Aorta (tissue), 5 donors: ENCODE data around the gene TIMELESS. TPM values are rescaled to one million over a fixed set of nuclear protein-coding genes. Genes with fewer than 3 reads are reported as not detected.
"Not testable (repeated sequence)": the region's sequence is repeated elsewhere in the genome, so short reads cannot be mapped to it uniquely, and the experiment has no call there.

Experiments
- ATAC-seq: fragments of 200-7000 bp; cut with Tn5 transposase; one replicate; pipeline ENCODE4 v1.9.1; 2022; ENCODE audit warnings: moderate library complexity; ENCODE audit not compliant: low FRiP score
- DNase-seq, 2 donors: peaks; one replicate each; pipeline ENCODE4 v3.0.0-alpha.2; 2020
- H3K27ac ChIP-seq, 2 donors: one replicate each; pipeline ENCODE4 v1.5.1; 2013; ENCODE audit warnings: low read length in 2 of 2, mild to moderate bottlenecking in 2 of 2, moderate library complexity in 2 of 2, control low read depth in 1 of 2, inconsistent platforms in 1 of 2, low read depth in 1 of 2
- H3K27me3 ChIP-seq, 2 donors: one replicate each; pipeline ENCODE4 v1.6.1; 2013; ENCODE audit warnings: control low read depth in 1 of 2, low read length in 1 of 2, mild to moderate bottlenecking in 1 of 2, moderate library complexity in 1 of 2; ENCODE audit not compliant: insufficient read depth in 2 of 2, control insufficient read depth in 1 of 2
- H3K36me3 ChIP-seq, 2 donors: one replicate each; pipeline ENCODE4 v1.6.1; 2013; ENCODE audit warnings: control low read depth in 1 of 2, low read length in 1 of 2, mild to moderate bottlenecking in 1 of 2; ENCODE audit not compliant: insufficient read depth in 2 of 2, control insufficient read depth in 1 of 2
- H3K4me1 ChIP-seq, 2 donors: one replicate each; pipeline ENCODE4 v1.6.1; 2013; ENCODE audit warnings: low read length in 2 of 2, control low read depth in 1 of 2, mild to moderate bottlenecking in 1 of 2, moderate library complexity in 1 of 2; ENCODE audit not compliant: insufficient read depth in 2 of 2, control insufficient read depth in 1 of 2
- H3K4me3 ChIP-seq, 2 donors: one replicate each; pipeline ENCODE4 v1.5.1; 2013; ENCODE audit warnings: low read length in 2 of 2, control low read depth in 1 of 2, mild to moderate bottlenecking in 1 of 2
- H3K9me3 ChIP-seq: one replicate; pipeline ENCODE4 v1.6.1; 2013; ENCODE audit warnings: mild to moderate bottlenecking, low read length; ENCODE audit not compliant: control insufficient read depth
- WGBS, 2 donors: extraction: QIAGEN DNeasy Blood & Tissue Kit; methylation state at CpG; one replicate each; pipeline ENCODE4 v1.1.7; 2013; 5-methylcytosine and 5-hydroxymethylcytosine counted together
- intact Hi-C, 2 donors: fragments of 100-400 bp; cut with DNase I; formaldehyde crosslinking; loops; one replicate each; pipeline versions ENCODE4 v1.14.2 to v1.15.0; 2022
- long read RNA-seq, 2 donors: library from polyadenylated mRNA; unstranded; transcript quantifications; one replicate each; pipeline ENCODE4 v2.0.0, GENCODE V29; 2020 to 2021
- polyA plus RNA-seq, 2 donors: library from polyadenylated mRNA; stranded (reverse); fragments of 200-250 nt; gene quantifications; one replicate each; pipeline ENCODE4 v1.2.3, GENCODE V29; 2013
- total RNA-seq, 2 donors: library from RNA; stranded (reverse); fragmentation: NEBNext Ultra II Directional; extraction: Animal tissue kit (Norgen Biotek cat#: 25700); gene quantifications; one replicate each; pipeline ENCODE4 v1.2.1, GENCODE V29; 2021
- donor health status: healthy with polysubstance abuse.
- donor health status: Bipolar disorder and iron deficiency.
- donor health status: DM: no; HTN: no; CAD: no.
- donor health status: DM: no; HTN: no; CAD: no.
- donor health status: DM: yes; HTN: yes; CAD: no.

Gene TIMELESS, protein sequence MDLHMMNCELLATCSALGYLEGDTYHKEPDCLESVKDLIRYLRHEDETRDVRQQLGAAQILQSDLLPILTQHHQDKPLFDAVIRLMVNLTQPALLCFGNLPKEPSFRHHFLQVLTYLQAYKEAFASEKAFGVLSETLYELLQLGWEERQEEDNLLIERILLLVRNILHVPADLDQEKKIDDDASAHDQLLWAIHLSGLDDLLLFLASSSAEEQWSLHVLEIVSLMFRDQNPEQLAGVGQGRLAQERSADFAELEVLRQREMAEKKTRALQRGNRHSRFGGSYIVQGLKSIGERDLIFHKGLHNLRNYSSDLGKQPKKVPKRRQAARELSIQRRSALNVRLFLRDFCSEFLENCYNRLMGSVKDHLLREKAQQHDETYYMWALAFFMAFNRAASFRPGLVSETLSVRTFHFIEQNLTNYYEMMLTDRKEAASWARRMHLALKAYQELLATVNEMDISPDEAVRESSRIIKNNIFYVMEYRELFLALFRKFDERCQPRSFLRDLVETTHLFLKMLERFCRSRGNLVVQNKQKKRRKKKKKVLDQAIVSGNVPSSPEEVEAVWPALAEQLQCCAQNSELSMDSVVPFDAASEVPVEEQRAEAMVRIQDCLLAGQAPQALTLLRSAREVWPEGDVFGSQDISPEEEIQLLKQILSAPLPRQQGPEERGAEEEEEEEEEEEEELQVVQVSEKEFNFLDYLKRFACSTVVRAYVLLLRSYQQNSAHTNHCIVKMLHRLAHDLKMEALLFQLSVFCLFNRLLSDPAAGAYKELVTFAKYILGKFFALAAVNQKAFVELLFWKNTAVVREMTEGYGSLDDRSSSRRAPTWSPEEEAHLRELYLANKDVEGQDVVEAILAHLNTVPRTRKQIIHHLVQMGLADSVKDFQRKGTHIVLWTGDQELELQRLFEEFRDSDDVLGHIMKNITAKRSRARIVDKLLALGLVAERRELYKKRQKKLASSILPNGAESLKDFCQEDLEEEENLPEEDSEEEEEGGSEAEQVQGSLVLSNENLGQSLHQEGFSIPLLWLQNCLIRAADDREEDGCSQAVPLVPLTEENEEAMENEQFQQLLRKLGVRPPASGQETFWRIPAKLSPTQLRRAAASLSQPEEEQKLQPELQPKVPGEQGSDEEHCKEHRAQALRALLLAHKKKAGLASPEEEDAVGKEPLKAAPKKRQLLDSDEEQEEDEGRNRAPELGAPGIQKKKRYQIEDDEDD
- total RNA-seq (1 to 10 TPM; 4.0 to 5.9 TPM), polyA plus RNA-seq (1 to 10 TPM; 1.8 to 4.6 TPM)
- long read RNA-seq, donor 1, partial matches to known transcripts: 6 of 7 reads
- long read RNA-seq, donor 1, other reads (novel, unspliced or antisense): 1 of 7 reads
- long read RNA-seq, donor 2, full-length matches to known transcripts: 3 of 6 reads
- long read RNA-seq, donor 2, partial matches to known transcripts: 1 of 6 reads
- long read RNA-seq, donor 2, other reads (novel, unspliced or antisense): 2 of 6 reads

DNA sequence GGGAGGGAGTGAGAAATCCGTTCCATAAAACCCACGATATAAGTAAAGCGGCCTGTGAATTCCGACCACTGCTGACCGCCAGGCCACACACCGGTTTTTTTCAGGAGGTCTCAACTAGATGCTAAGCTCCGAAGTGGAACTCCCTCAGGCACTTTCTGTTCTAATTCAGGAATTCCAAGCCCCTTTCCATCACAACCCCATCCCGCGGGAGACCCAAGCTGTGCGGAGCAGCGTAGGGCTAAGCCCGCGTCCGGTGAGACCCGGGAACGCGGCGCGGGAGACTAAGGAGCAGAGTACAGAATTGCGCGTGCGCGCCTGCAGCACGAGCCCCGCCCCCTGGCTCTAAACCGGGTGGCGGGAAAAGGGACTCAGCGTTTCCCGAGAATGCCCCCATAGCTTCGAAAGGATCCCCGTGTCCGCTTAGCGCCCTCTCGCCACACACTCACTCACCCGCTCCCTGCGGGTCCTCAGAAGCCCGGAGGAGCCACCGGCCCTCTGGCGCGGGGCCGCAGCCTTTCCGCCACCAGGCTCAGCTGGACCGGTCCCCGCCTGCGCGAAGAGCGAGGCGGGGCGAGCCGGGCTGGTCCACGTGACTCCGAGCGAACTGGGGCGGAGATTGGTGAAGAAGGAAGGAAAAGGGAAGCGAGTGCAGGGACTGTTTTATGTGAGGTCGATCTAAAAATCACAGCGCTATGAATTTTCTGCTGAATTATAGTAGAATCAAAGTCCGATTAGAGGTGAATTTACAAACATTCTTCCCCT is at the start of gene TIMELESS:
Gene TIMELESS, minus strand, starts transcription at position 567 of the 762 bp plus-strand sequence. CDS start 15,256 bp downstream, outside the sequence.
- H3K27ac ChIP-seq: peak within 1 kb of the TSS; percentile 72 to 77
- H3K4me3 ChIP-seq: peak within 1 kb of the TSS; percentile 82 to 83
- intact Hi-C loops: no loop called here
- DNase-seq (peak; percentile 94 to 96), ATAC-seq (peak; percentile 98)
- H3K9me3 ChIP-seq: no peaks in the 10 kb centered on the region
- WGBS, 2 donors: 0% methylated on average over 57 to 58 of the region's 58 CpGs
- H3K36me3 ChIP-seq: no peaks in the 10 kb centered on the region
- H3K27me3 ChIP-seq: no peaks in the 10 kb centered on the region
- no peaks in the 10 kb centered on the region for H3K4me1 ChIP-seq

DNA sequence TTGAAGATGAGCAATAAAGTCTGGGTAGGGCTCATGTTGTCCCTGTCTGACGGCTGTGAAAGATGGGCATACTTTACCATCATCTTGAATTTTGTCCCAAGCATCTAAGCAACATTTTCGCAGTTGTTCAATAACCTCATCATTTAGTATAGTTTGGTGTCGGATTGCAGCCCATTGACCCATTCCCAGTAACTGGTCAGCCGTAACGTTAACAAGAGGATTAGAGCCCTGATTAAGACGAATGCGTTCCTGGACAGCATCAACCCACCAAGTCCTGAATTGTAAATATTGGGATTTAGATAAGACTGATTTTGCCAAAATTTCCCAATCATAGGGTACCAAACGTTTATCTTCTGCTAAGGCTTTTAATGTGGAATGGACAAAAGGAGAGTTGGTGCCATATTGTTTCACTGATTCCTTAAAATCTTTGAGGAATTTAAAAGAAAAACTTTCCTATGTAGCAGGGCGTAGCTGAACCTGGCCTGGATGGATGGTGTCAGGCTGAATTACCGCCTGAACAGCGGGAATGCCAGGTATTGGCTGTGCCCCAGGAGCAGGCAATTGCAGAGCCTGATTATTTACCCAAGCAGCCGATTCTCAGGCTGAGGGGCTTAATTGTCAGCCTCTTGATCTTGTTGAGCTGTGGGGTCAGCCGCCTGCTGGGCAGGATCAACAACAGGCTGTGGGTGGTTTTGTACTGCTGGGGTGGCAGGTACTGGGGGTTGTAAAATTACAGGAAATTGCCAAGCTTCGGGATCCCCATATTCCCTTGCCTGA is 49.1 kb upstream of the TIMELESS start:
- H3K27me3 ChIP-seq, H3K9me3 ChIP-seq, H3K4me3 ChIP-seq, DNase-seq, ATAC-seq, H3K27ac ChIP-seq, intact Hi-C loops, H3K36me3 ChIP-seq, H3K4me1 ChIP-seq: not testable (repeated sequence)
- WGBS, 2 donors: 84 to 89% methylated on average over 14 of the region's 14 CpGs

DNA sequence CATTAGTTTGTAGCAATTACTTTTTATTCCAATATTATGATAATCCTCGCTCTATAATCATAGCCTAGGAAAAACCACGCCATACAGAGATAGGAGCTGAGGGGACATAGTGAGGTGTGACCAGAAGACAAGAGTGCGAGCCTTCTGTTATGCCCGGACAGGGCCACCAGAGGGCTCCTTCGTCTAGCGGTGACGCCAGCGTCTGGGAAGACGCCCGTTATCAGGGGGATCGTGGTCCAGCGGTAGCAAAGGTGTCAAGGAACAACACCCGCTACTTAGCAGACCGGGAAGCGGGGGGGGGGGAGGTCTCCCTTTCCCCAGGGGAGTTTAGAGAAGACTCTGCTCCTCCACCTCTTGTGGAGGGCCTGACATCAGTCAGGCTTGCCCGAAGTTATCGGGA is 47.5 kb upstream of the TIMELESS start:
- intact Hi-C loops, H3K4me1 ChIP-seq, H3K4me3 ChIP-seq, H3K9me3 ChIP-seq, ATAC-seq, H3K36me3 ChIP-seq, H3K27ac ChIP-seq, H3K27me3 ChIP-seq: not testable (repeated sequence)
- peak; percentile 77 to 91 for DNase-seq
- WGBS, 2 donors: 8 to 11% methylated on average over 15 to 17 of the region's 17 CpGs

DNA sequence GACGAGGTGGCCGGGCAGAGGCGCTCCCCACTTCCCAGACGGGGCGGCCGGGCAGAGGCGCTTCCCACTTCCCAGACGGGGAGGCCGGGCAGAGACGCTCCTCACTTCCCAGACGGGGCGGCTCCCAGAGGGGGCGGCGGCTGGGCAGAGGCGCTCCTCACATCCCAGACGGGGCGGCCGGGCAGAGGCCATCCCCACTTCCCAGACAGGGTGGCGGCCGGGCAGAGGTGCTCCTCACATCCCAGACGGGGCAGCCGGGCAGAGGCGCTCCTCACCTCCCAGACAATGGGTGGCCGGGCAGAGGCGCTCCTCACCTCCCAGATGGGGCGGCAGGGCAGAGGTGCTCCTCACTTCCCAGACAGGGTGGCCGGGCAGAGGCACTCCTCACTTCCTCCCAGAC is 45.3 kb upstream of the TIMELESS start:
- H3K4me1 ChIP-seq, ATAC-seq, H3K36me3 ChIP-seq, H3K9me3 ChIP-seq, H3K27me3 ChIP-seq, DNase-seq, H3K27ac ChIP-seq, H3K4me3 ChIP-seq, intact Hi-C loops: not testable (repeated sequence)
- WGBS, 2 donors: 94 to 97% methylated on average over 27 of the region's 27 CpGs

DNA sequence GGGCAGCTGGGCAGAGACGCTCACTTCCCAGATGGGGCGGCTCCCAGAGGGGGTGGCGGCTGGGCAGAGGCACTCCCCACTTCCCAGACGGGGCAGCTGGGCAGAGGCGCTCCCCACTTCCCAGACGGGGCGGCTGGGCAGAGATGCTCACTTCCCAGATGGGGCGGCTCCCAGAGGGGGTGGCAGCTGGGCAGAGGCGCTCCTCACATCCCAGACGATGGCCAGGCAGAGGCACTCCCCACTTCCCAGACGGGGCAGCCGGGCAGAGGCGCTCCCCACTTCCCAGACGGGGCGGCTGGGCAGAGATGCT is 44.8 kb upstream of the TIMELESS start:
- ATAC-seq, H3K4me3 ChIP-seq, DNase-seq, H3K9me3 ChIP-seq, H3K27me3 ChIP-seq, H3K4me1 ChIP-seq, H3K27ac ChIP-seq, intact Hi-C loops, H3K36me3 ChIP-seq: not testable (repeated sequence)
- 92 to 98% methylated on average over 9 to 15 of the region's 15 CpGs for WGBS, 2 donors

DNA sequence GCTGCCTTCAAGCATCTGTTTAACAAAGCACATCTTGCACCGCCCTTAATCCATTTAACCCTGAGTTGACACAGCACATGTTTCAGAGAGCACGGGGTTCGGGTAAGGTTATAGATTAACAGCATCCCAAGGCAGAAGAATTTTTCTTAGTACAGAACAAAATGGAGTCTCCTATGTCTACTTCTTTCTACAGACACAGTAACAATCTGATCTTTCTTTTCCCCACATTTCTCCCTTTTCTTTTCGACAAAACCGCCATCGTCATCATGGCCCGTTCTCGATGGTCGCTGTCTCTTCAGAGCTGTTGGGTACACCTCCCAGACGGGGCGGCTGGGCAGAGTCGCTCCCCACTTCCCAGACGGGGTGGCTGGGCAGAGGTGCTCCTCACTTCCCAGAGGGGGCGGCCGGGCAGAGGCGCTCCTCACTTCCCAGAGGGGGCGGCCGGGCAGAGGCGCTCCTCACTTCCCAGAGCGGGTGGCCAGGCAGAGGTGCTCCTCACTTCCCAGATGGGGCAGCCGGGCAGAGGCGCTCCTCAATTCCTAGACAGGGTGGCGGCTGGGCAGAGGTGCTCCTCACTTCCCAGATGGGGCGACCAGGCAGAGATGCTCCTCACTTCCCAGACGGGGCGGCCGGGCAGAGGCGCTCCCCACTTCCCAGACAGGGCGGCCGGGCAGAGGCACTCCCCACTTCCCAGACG is 44.3 kb upstream of the TIMELESS start:
- DNase-seq, H3K36me3 ChIP-seq, H3K4me3 ChIP-seq, H3K4me1 ChIP-seq, H3K9me3 ChIP-seq, intact Hi-C loops, ATAC-seq, H3K27me3 ChIP-seq, H3K27ac ChIP-seq: not testable (repeated sequence)
- WGBS, 2 donors: 90 to 93% methylated on average over 29 to 31 of the region's 31 CpGs

DNA sequence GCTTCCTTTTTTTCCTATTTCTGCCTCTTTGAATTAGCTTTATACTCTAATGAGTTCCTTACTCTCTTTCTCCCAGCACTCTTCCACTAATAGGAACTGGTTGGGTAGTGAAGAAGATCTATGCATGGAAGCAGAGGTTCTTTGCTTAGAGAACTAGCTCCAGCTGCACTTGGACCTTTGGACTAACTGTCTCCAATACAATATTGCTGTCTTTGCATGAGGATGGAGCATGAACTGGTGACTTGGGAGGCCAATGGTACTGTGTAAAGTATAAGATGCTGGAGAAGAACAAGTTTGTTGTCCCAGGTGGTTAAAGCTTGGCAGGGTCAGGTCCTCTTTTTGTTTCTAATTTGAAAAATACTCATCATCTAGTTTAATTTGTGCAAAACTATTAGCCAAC is 41.1 kb upstream of the TIMELESS start:
- Histone ChIP-seq H3K27me3 (no peaks in the 10 kb centered on the region), H3K4me3 (no peak overlapping the region), H3K27ac (no peak overlapping the region), H3K36me3 (no peaks in the 10 kb centered on the region), H3K9me3 (no peaks in the 10 kb centered on the region), H3K4me1 (no peaks in the 10 kb centered on the region)
- no peak for DNase-seq
- ATAC-seq: no peak
- intact Hi-C loops: no loop called here
